ENCODE measurements around the gene AWAT2. TPM values are rescaled to one million over a fixed set of nuclear protein-coding genes. Genes with fewer than 3 reads are reported as not detected.

The AWAT2 gene
- total and polyA plus RNA-seq, 10 of the 15 experiments (the other 5 are each of a cell fraction or from before 2014, with no cell fraction given), result not detected

DNA sequence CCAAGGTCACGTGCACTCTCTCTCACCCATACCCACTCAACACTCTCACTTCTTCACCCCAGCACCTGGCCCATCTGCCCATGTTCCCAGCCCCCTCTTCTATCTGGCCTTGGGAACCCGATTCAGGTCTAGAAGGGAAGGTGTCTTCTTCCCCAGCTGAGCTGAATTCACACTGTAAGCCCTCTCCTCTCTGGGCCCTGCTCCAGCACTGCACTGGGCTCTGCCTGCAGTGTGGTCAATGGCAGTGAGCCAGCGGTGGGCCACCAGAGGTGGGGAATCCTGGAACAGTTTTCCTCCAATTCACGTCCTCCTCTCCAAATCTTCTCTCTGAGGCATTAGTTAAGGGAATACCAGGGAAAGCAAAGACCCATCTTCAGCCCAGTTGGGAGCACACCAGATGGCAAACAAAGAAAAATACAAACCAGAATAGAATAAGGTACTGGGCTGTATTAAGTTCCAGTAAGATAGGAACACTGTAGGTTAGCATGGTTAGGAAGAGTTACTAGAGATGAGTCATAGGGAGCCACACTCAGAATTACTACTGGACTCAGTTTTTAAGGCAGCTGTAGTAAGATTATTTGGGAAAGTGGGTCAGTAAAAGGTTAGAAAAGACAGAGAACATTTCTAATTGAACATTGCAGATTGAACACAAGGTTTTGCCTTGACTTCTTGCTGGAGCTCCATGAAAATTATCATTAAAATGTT, 5.0 kb downstream of the AWAT2 start:
- no peak for ATAC-seq
- in situ Hi-C loops (cut with MboI), result loop anchor here (25.0 kb wide), 2 partner anchors 93 to 393 kb away; partner anchors contain the start of genes DLG3 and IGBP1
- POLR2A ChIA-PET, result no interaction called here
- H3K4me3 ChIP-seq, result no peak overlapping the region
- intact Hi-C loops (cut with micrococcal nuclease; ENCODE audit: unreplicated experiment), result no loop called here
- H3K9me3 ChIP-seq (replicated peaks; ENCODE audit: control insufficient read depth, insufficient read depth, low read length), result no peaks in the 10 kb centered on the region
- no peaks in the 10 kb centered on the region for H3K36me3 ChIP-seq (ENCODE audit: control insufficient read depth in 2 of 2, insufficient read depth in 2 of 2, low read length in 1 of 2)
- no TSS peak for BruUV-seq (replicated peaks)
- no peak for FAIRE-seq
- no peak overlapping the region for H2AFZ ChIP-seq (ENCODE audit: control insufficient read depth, low read depth, low read length)
- TF ChIP-seq TAF1 (IDR thresholded peaks at IDR 0.05; ENCODE audit: borderline replicate concordance, low read depth, low read length), result no peak
- no peak for TF ChIP-seq BACH1 (IDR thresholded peaks at IDR 0.05; ENCODE audit: borderline replicate concordance)
- no peak for TF ChIP-seq BHLHE40 (IDR thresholded peaks at IDR 0.05; ENCODE audit: borderline replicate concordance in 1 of 2, low read depth in 2 of 2, low read length in 1 of 2)
- TF ChIP-seq, protein P1, sequence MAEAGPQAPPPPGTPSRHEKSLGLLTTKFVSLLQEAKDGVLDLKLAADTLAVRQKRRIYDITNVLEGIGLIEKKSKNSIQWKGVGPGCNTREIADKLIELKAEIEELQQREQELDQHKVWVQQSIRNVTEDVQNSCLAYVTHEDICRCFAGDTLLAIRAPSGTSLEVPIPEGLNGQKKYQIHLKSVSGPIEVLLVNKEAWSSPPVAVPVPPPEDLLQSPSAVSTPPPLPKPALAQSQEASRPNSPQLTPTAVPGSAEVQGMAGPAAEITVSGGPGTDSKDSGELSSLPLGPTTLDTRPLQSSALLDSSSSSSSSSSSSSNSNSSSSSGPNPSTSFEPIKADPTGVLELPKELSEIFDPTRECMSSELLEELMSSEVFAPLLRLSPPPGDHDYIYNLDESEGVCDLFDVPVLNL (IDR thresholded peaks at IDR 0.05; ENCODE audit: low read depth, low read length), result no peak
- no peak overlapping the region for H3K9ac ChIP-seq (ENCODE audit: control insufficient read depth, insufficient read depth, low read length)
- H3K4me2 ChIP-seq (ENCODE audit: control insufficient read depth, insufficient read depth), result no peak overlapping the region
- H3K79me2 ChIP-seq (ENCODE audit: control insufficient read depth, insufficient read depth, low read length), result no peaks in the 10 kb centered on the region
- DNase-seq (ENCODE audit: low read depth, low spot score), result no peak
- no peak overlapping the region for H3K27ac ChIP-seq (ENCODE audit: control insufficient read depth, insufficient read depth)
- CTCF ChIA-PET, result no interaction called here
- H3K27me3 ChIP-seq (replicated peaks in 1 of 2; ENCODE audit: control insufficient read depth in 2 of 2, insufficient read depth in 2 of 2, low read length in 1 of 2), result no peaks in the 10 kb centered on the region; a peak in 2 of 4 replicates
- H4K20me1 ChIP-seq (ENCODE audit: control insufficient read depth, insufficient read depth), result no peaks in the 10 kb centered on the region
- RAD21 ChIA-PET (ENCODE audit: unreplicated experiment), result no interaction called here
- WGBS (ENCODE audit: insufficient coverage, insufficient replicate concordance, low lambda C conversion rate, missing lambda C conversion rate), result 16% methylated on average over 4 of the region's 4 CpGs
- SMC1A ChIA-PET (ENCODE audit: uncharacterized antibody, unreplicated experiment), result no interaction called here
- no peaks in the 10 kb centered on the region for H3K4me1 ChIP-seq (ENCODE audit: control insufficient read depth, insufficient read depth, low read length)

DNA sequence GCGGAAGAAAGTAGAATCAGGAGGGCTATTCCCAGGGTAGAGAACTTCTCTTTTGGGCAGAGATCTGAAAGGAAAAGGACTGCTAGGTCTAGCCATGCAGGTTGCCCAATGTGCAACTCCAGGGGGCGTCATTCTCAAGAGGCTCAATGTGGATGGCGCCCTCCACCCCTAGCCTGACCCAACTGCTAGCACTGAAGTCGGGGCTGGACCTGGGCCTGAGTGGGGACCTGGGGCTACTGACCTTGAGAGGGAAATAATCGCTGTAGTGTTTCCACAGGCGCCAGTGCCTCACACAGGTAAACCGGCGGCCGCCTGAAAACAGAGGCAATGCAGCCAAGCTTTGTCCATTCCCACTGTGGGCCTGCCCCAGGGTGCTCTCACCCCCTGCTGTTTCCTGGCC, 6.1 kb downstream of the AWAT2 start:
- Histone ChIP-seq H3K4me1 (ENCODE audit: control insufficient read depth, insufficient read depth, low read length) (no peaks in the 10 kb centered on the region), H3K4me3 (no peak overlapping the region), H3K27ac (ENCODE audit: control insufficient read depth, insufficient read depth) (no peak overlapping the region), H3K79me2 (ENCODE audit: control insufficient read depth, insufficient read depth, low read length) (no peaks in the 10 kb centered on the region), H3K9me3 (replicated peaks; ENCODE audit: control insufficient read depth, insufficient read depth, low read length) (no peaks in the 10 kb centered on the region), H3K27me3 (replicated peaks in 1 of 2; ENCODE audit: control insufficient read depth in 2 of 2, insufficient read depth in 2 of 2, low read length in 1 of 2) (no peaks in the 10 kb centered on the region; a peak in 2 of 4 replicates), H4K20me1 (ENCODE audit: control insufficient read depth, insufficient read depth) (no peaks in the 10 kb centered on the region), H3K4me2 (ENCODE audit: control insufficient read depth, insufficient read depth) (no peak overlapping the region), H2AFZ (ENCODE audit: control insufficient read depth, low read depth, low read length) (no peak overlapping the region), H3K9ac (ENCODE audit: control insufficient read depth, insufficient read depth, low read length) (no peak overlapping the region), H3K36me3 (ENCODE audit: control insufficient read depth in 2 of 2, insufficient read depth in 2 of 2, low read length in 1 of 2) (no peaks in the 10 kb centered on the region)
- WGBS (ENCODE audit: insufficient coverage, insufficient replicate concordance, low lambda C conversion rate, missing lambda C conversion rate), result 44% methylated on average over 9 of the region's 9 CpGs
- BruUV-seq (replicated peaks), result no TSS peak
- ChIA-PET SMC1A (ENCODE audit: uncharacterized antibody, unreplicated experiment) (no interaction called here), RAD21 (ENCODE audit: unreplicated experiment) (no interaction called here), POLR2A (no interaction called here), CTCF (no interaction called here)
- in situ Hi-C loops (cut with MboI), result loop anchor here (25.0 kb wide), 2 partner anchors 94 to 394 kb away; partner anchors contain the start of genes DLG3 and IGBP1
- ATAC-seq (no peak), FAIRE-seq (no peak), DNase-seq (ENCODE audit: low read depth, low spot score) (no peak)
- intact Hi-C loops (cut with micrococcal nuclease; ENCODE audit: unreplicated experiment), result no loop called here
- no peak for TF ChIP-seq SUPT20H (IDR thresholded peaks at IDR 0.05; ENCODE audit: borderline replicate concordance, control insufficient read depth, low read depth, low read length)
- TF ChIP-seq, protein P1 (IDR thresholded peaks at IDR 0.05; ENCODE audit: low read depth, low read length), result no peak
- TF ChIP-seq CREM (IDR thresholded peaks at IDR 0.05; ENCODE audit: low read depth), result no peak
- TF ChIP-seq JUND (IDR thresholded peaks at IDR 0.05; ENCODE audit: low read depth, low read length), result no peak
- TF ChIP-seq EZH2 (IDR thresholded peaks at IDR 0.05; ENCODE audit: borderline replicate concordance, control insufficient read depth, low read depth, low read length), result no peak
- no peak for TF ChIP-seq RUNX3 (IDR thresholded peaks at IDR 0.05; ENCODE audit: low read length)
- TF ChIP-seq CHD1 (IDR thresholded peaks at IDR 0.05; ENCODE audit: low read depth, low read length), result no peak
- no peak for TF ChIP-seq IKZF2 (IDR thresholded peaks at IDR 0.05)
- no peak for TF ChIP-seq TCF7 (IDR thresholded peaks at IDR 0.05; ENCODE audit: borderline replicate concordance)
- TF ChIP-seq, protein P2, sequence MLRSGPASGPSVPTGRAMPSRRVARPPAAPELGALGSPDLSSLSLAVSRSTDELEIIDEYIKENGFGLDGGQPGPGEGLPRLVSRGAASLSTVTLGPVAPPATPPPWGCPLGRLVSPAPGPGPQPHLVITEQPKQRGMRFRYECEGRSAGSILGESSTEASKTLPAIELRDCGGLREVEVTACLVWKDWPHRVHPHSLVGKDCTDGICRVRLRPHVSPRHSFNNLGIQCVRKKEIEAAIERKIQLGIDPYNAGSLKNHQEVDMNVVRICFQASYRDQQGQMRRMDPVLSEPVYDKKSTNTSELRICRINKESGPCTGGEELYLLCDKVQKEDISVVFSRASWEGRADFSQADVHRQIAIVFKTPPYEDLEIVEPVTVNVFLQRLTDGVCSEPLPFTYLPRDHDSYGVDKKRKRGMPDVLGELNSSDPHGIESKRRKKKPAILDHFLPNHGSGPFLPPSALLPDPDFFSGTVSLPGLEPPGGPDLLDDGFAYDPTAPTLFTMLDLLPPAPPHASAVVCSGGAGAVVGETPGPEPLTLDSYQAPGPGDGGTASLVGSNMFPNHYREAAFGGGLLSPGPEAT (IDR thresholded peaks at IDR 0.05; ENCODE audit: low read depth), result no peak
